ENCODE measurements around the gene EXOC1.

GRCh38 chr4:55949482-55949802, 96.0 kb downstream of the EXOC1 start:
- no peak for TF ChIP-seq CTCF (IDR thresholded peaks at IDR 0.05; ENCODE audit: low read depth, low read length)
- no peak for TF ChIP-seq MYC (IDR thresholded peaks at IDR 0.05; ENCODE audit: low read depth, low read length)
